IPS-20b (cell line): Measurements from ENCODE around the gene RFTN1.
A peak's percentile ranks its signal among the peaks of the same experiment; 100 is the strongest.

Experiments used
- H3K27ac ChIP-seq: one replicate; pipeline ENCODE4 v1.5.1; 2013; ENCODE audit warnings: low read length
- H3K27me3 ChIP-seq: 2 replicates; pipeline ENCODE4 v1.6.1; 2013; ENCODE audit warnings: mild to moderate bottlenecking, low read length, inconsistent platforms; ENCODE audit not compliant: insufficient read depth
- H3K36me3 ChIP-seq: 2 replicates; pipeline ENCODE4 v1.6.1; 2013; ENCODE audit warnings: low read depth, mild to moderate bottlenecking, inconsistent platforms, low read length, moderate library complexity; ENCODE audit not compliant: insufficient read depth
- H3K4me1 ChIP-seq: 2 replicates; pipeline ENCODE4 v1.6.1; 2013; ENCODE audit warnings: mild to moderate bottlenecking, control low read depth, inconsistent platforms, low read length, moderate library complexity; ENCODE audit not compliant: insufficient read depth
- H3K4me3 ChIP-seq: 2 replicates; pipeline ENCODE4 v1.5.1; 2013; ENCODE audit warnings: mild to moderate bottlenecking, low read length, inconsistent platforms
- H3K9ac ChIP-seq: 2 replicates; pipeline ENCODE4 v1.6.1; 2013; ENCODE audit warnings: low read depth, mild to moderate bottlenecking, inconsistent platforms, low read length, moderate library complexity
- H3K9me3 ChIP-seq: 2 replicates; pipeline ENCODE4 v1.6.1; 2013; ENCODE audit warnings: mild to moderate bottlenecking, low read depth, low read length, inconsistent platforms; ENCODE audit not compliant: insufficient read depth

RFTN1 gene

DNA sequence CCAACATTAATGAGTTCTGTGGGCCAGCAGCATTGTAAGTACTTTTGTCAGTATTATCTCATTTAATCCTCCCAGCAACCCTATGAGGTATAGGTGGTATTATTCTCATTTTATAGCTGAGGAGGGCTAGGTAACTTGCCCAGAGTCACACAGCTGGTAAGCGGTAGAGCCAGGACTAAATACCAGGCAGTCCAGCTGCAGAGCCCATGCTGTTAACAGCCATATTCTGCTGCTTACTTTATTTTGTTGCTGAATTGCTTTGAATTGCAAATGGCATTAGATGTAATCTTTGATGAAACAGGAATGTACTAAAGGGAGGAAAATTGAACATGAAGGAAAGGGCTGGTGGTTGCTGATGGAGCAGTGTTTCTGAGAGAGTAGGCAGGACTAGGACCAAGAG lies 228.9 kb downstream of the RFTN1 start:
- H3K9ac ChIP-seq: no peak overlapping the region
- no peak overlapping the region for H3K4me3 ChIP-seq
- H3K4me1 ChIP-seq: no peaks in the 10 kb centered on the region
- no peak overlapping the region for H3K27ac ChIP-seq
- H3K27me3 ChIP-seq: no peaks in the 10 kb centered on the region
- no peaks in the 10 kb centered on the region for H3K9me3 ChIP-seq
- peaks cover 57% of the 10 kb centered on the region for H3K36me3 ChIP-seq

GRCh38 chr3:16280671-16281070 lies 232.8 kb downstream of the RFTN1 start:
- H3K27me3 ChIP-seq: no peaks in the 10 kb centered on the region
- no peaks in the 10 kb centered on the region for H3K4me1 ChIP-seq
- peaks cover 59% of the 10 kb centered on the region for H3K36me3 ChIP-seq
- no peak overlapping the region for H3K4me3 ChIP-seq
- H3K9me3 ChIP-seq: no peaks in the 10 kb centered on the region
- H3K9ac ChIP-seq: no peak overlapping the region
- H3K27ac ChIP-seq: no peak overlapping the region

DNA sequence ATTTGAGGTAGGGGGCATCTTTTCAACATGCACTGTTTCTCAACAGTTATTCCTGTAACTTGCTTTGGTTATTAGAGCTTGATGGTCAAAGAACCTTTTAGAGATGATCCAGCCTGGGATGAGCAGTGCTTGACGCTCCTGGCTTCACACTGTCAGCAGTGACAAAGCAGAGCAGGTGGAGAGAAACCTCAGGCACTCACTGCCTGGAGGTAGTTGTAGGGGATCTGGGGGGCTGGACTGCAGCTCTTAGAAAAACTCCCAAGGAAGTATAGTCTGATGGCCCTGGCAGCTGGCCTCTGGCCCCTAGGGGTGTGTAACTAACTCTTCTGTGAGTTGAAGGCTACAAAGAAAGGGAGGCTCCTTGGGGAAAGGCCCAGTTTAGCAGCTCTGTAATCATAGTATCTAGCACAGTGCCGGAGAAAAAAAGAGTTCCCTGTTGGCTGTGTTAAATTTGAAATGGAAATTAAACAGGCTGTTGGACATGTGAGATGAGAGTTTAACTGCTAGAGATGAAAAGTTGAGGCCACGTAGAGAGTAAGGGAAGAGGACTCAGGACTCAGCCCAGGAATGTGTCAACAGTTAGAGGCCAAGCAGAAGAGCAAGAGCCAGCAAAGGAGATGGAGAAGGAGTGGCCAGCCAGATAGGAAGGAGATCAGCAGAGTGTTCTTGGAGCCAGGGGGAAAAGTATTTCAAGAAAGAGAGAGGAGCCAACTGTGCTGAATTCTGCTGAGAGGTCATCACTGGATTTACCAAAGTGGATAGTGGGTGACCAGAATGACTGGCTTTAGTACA lies 234.3 kb downstream of the RFTN1 start:
- no peaks in the 10 kb centered on the region for H3K4me1 ChIP-seq
- no peak overlapping the region for H3K4me3 ChIP-seq
- H3K9ac ChIP-seq: no peak overlapping the region
- H3K9me3 ChIP-seq: no peaks in the 10 kb centered on the region
- H3K36me3 ChIP-seq: peaks cover 68% of the 10 kb centered on the region
- H3K27ac ChIP-seq: no peak overlapping the region
- H3K27me3 ChIP-seq: no peaks in the 10 kb centered on the region

DNA sequence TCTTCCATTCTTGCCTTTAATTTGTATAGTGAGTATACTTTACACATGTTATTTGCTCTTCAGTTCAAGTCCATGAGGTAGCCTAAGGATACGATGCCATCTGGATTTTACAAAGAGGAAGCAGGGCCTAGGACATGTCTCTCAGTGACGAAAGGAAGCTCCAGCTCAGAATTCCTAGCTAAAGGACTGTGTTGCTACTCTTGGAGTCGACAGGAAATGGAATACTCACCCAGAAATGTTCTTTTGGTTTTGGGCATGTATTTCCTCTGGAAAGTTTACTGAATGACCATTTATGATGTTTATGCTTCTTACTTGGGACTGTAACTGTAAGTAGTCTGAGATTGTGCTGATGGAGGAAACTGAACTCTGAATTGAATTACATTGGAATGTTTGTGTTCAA lies 236.0 kb downstream of the RFTN1 start:
- H3K4me1 ChIP-seq: no peaks in the 10 kb centered on the region
- peaks cover 68% of the 10 kb centered on the region for H3K36me3 ChIP-seq
- no peaks in the 10 kb centered on the region for H3K9me3 ChIP-seq
- H3K9ac ChIP-seq: no peak overlapping the region
- H3K27me3 ChIP-seq: no peaks in the 10 kb centered on the region
- no peak overlapping the region for H3K27ac ChIP-seq
- no peak overlapping the region for H3K4me3 ChIP-seq

DNA sequence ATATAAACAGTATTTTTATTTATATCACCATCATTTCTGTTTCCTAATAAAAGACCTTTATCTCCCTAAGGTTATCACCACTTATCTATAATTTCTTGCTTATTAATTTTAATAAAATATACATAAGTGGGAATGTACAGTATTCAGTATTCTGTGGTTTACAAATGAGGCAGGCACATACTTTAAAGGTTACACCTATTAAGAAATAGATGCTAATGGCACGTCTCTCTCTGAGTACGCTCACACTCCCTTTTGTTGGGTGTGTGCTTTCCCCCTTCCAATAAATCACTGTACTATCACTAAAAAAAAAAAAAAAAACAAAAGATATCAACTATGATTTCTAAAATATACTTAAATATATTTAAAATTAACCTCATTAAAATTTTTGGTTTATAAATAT lies 239.6 kb downstream of the RFTN1 start:
- Histone ChIP-seq H3K4me3 (no peak overlapping the region), H3K27ac (no peak overlapping the region), H3K36me3 (peaks cover 77% of the 10 kb centered on the region), H3K9ac (no peak overlapping the region), H3K27me3 (no peaks in the 10 kb centered on the region), H3K4me1 (no peaks in the 10 kb centered on the region), H3K9me3 (no peaks in the 10 kb centered on the region)

GRCh38 chr3:16272588-16272987 lies 240.9 kb downstream of the RFTN1 start:
- Histone ChIP-seq H3K36me3 (peaks cover 69% of the 10 kb centered on the region), H3K4me1 (no peaks in the 10 kb centered on the region), H3K27me3 (no peaks in the 10 kb centered on the region)

GRCh38 chr3:16270855-16271254 lies 242.6 kb downstream of the RFTN1 start:
- Histone ChIP-seq H3K9me3 (no peaks in the 10 kb centered on the region), H3K27me3 (no peaks in the 10 kb centered on the region), H3K9ac (no peak overlapping the region), H3K27ac (no peak overlapping the region), H3K4me3 (no peak overlapping the region), H3K4me1 (no peaks in the 10 kb centered on the region), H3K36me3 (peaks cover 59% of the 10 kb centered on the region)

More at GRCh38 chr3:16272588-16272987, 240.9 kb downstream of the RFTN1 start:
- H3K9ac ChIP-seq: no peak overlapping the region
- H3K4me3 ChIP-seq: no peak overlapping the region
- H3K9me3 ChIP-seq: no peaks in the 10 kb centered on the region
- H3K27ac ChIP-seq: no peak overlapping the region

GRCh38 chr3:16266714-16267113 lies 246.8 kb downstream of the RFTN1 start:
- Histone ChIP-seq H3K27me3 (no peaks in the 10 kb centered on the region), H3K4me3 (peak overlapping the region; percentile 4; the same call in 1 of the 2 replicates), H3K36me3 (peaks cover 27% of the 10 kb centered on the region), H3K27ac (no peak overlapping the region), H3K9me3 (no peaks in the 10 kb centered on the region), H3K4me1 (no peaks in the 10 kb centered on the region), H3K9ac (no peak overlapping the region)
